Fibroblast of lung (primary cell): Measurements from ENCODE around the gene FLNB. TPM values are rescaled to one million over a fixed set of nuclear protein-coding genes. Genes with fewer than 3 reads are reported as not detected.

Experiments used
- DNase-seq, 2 donors: peaks; one replicate each; pipeline versions ENCODE4 v3.0.0 to v3.0.0-alpha.2; 2010; ENCODE audit warnings: low read depth in 2 of 2
- H2AFZ ChIP-seq: 2 replicates; pipeline ENCODE4 v1.5.1; 2012; ENCODE audit warnings: low read length, control low read depth, inconsistent platforms
- H3K27ac ChIP-seq: 2 replicates; pipeline ENCODE4 v1.5.1; 2011; ENCODE audit warnings: low read length, control low read depth; ENCODE audit not compliant: insufficient read depth
- H3K27me3 ChIP-seq: 2 replicates; pipeline ENCODE4 v1.5.1; 2011; ENCODE audit warnings: mild to moderate bottlenecking, low read length; ENCODE audit not compliant: control insufficient read depth, insufficient read depth
- H3K36me3 ChIP-seq: 2 replicates; pipeline ENCODE4 v1.5.1; 2011; ENCODE audit warnings: low read length; ENCODE audit not compliant: control insufficient read depth, insufficient read depth
- H3K4me1 ChIP-seq: 2 replicates; pipeline ENCODE4 v1.5.1; 2011; ENCODE audit warnings: low read length; ENCODE audit not compliant: control insufficient read depth, insufficient read depth; ENCODE audit errors: extremely low read depth
- H3K4me2 ChIP-seq: 2 replicates; pipeline ENCODE4 v1.5.1; 2011; ENCODE audit warnings: low read length, control low read depth; ENCODE audit not compliant: insufficient read depth; ENCODE audit errors: extremely low read depth
- H3K4me3 ChIP-seq, 4 experiments: fragments of 200-600 bp in 1 of 4; sonication (generic) in 1 of 4; replicated peaks in 1 of 4; 2 replicates each; pipeline ENCODE4 v1.5.1; 2011 to 2016; ENCODE audit warnings: low read length in 4 of 4, low read depth in 3 of 4, mild to moderate bottlenecking in 3 of 4, control low read depth in 2 of 4, inconsistent platforms in 1 of 4, mixed read lengths in 1 of 4; ENCODE audit not compliant: insufficient read depth in 1 of 4; ENCODE audit errors: control extremely low read depth in 1 of 4
- H3K79me2 ChIP-seq: 2 replicates; pipeline ENCODE4 v1.5.1; 2012; ENCODE audit warnings: mild to moderate bottlenecking, low read length, inconsistent platforms; ENCODE audit not compliant: control insufficient read depth, insufficient read depth
- H3K9ac ChIP-seq: 2 replicates; pipeline ENCODE4 v1.5.1; 2011; ENCODE audit warnings: mild to moderate bottlenecking, low read length, control low read depth; ENCODE audit not compliant: insufficient read depth
- H3K9me3 ChIP-seq: 2 replicates; pipeline ENCODE4 v1.5.1; 2012; ENCODE audit warnings: low read depth, low read length; ENCODE audit not compliant: control insufficient read depth, insufficient read depth
- H4K20me1 ChIP-seq: 2 replicates; pipeline ENCODE4 v1.5.1; 2011; ENCODE audit warnings: low read length; ENCODE audit not compliant: control insufficient read depth, insufficient read depth; ENCODE audit errors: extremely low read depth
- CTCF ChIP-seq, 2 donors: IDR thresholded peaks in 1 of 2; conservative IDR thresholded peaks in 1 of 2; 1 replicate in 1 of 2; 2 replicates in 1 of 2; pipeline ENCODE4 v1.5.1; 2011 to 2012; ENCODE audit warnings: low read length in 2 of 2, control low read depth in 1 of 2, inconsistent platforms in 1 of 2, low read depth in 1 of 2, mild to moderate bottlenecking in 1 of 2
- EZH2 ChIP-seq: IDR thresholded peaks from 2 replicates; pipeline ENCODE4 v1.5.1; 2012; ENCODE audit warnings: low read length, control low read depth, mild to moderate bottlenecking; ENCODE audit errors: missing control alignments
- polyA plus RNA-seq, 2 donors: library from polyadenylated mRNA; depleted of rRNA in 1 of 2; stranded (reverse) in 1 of 2; unstranded in 1 of 2; fragments of >200 nt; gene quantifications; 2 replicates each; pipeline ENCODE4 v1.2.1, GENCODE V29; 2011 to 2012; ENCODE audit warnings: missing spikeins in 1 of 2
- total RNA-seq: library from RNA; depleted of rRNA; stranded (reverse); fragments of >200 nt; gene quantifications from 2 replicates; pipeline ENCODE4 v1.2.1, GENCODE V29; 2014

FLNB gene
- total and polyA plus RNA-seq, 2 donors (not counting 1 experiment from before 2014, with no cell fraction given), result 81.7 to 105 TPM

GRCh38 chr3:58066842-58067241 lies 58.6 kb downstream of the FLNB start:
- H3K4me3 ChIP-seq, result no peak overlapping the region
- no peaks in the 10 kb centered on the region for H3K27me3 ChIP-seq
- H3K4me1 ChIP-seq, result peaks cover 15% of the 10 kb centered on the region
- H3K9ac ChIP-seq, result no peak overlapping the region
- no peaks in the 10 kb centered on the region for H3K9me3 ChIP-seq
- H4K20me1 ChIP-seq, result no peaks in the 10 kb centered on the region
- peaks cover 54% of the 10 kb centered on the region for H3K79me2 ChIP-seq
- DNase-seq, result peak; percentile 44 to 84
- no peak overlapping the region for H3K27ac ChIP-seq
- TF ChIP-seq CTCF (conservative IDR thresholded peaks at IDR 0.05 in 1 of 2, IDR thresholded peaks at IDR 0.05 in 1 of 2; ENCODE audit: low read depth in 1 of 2, low read length in 2 of 2) (no peak), EZH2 (no peak)
- no peaks in the 10 kb centered on the region for H3K36me3 ChIP-seq
- peak overlapping the region; percentile 46 for H3K4me2 ChIP-seq
- no peak overlapping the region for H2AFZ ChIP-seq

GRCh38 chr3:58068122-58068809 lies 60.0 kb downstream of the FLNB start:
- Histone ChIP-seq H3K79me2 (peaks cover 51% of the 10 kb centered on the region), H2AFZ (no peak overlapping the region), H3K4me3 (no peak overlapping the region), H3K36me3 (no peaks in the 10 kb centered on the region), H3K4me1 (peaks cover 12% of the 10 kb centered on the region), H4K20me1 (no peaks in the 10 kb centered on the region), H3K27ac (no peak overlapping the region), H3K27me3 (no peaks in the 10 kb centered on the region), H3K4me2 (no peak overlapping the region), H3K9ac (no peak overlapping the region), H3K9me3 (no peaks in the 10 kb centered on the region)
- DNase-seq, result no peak
- TF ChIP-seq EZH2, result no peak
- TF ChIP-seq CTCF (conservative IDR thresholded peaks at IDR 0.05 in 1 of 2, IDR thresholded peaks at IDR 0.05 in 1 of 2; ENCODE audit: low read depth in 1 of 2, low read length in 2 of 2), result no peak

- DNase-seq, result no peak
- Histone ChIP-seq H3K4me2 (no peak overlapping the region), H4K20me1 (no peaks in the 10 kb centered on the region), H3K9me3 (no peaks in the 10 kb centered on the region), H3K9ac (no peak overlapping the region), H2AFZ (no peak overlapping the region), H3K36me3 (no peaks in the 10 kb centered on the region), H3K79me2 (peaks cover 53% of the 10 kb centered on the region), H3K4me3 (no peak overlapping the region), H3K27ac (no peak overlapping the region), H3K4me1 (peaks cover 9% of the 10 kb centered on the region), H3K27me3 (no peaks in the 10 kb centered on the region)
- no peak for TF ChIP-seq CTCF (conservative IDR thresholded peaks at IDR 0.05 in 1 of 2, IDR thresholded peaks at IDR 0.05 in 1 of 2; ENCODE audit: low read depth in 1 of 2, low read length in 2 of 2)
- TF ChIP-seq EZH2, result no peak
These were observed 63.3 kb downstream of the FLNB start for GRCh38 chr3:58071480-58071971.
